Activated gamma-delta T cell treated with anti-CD3 and anti-CD28 coated beads, Interleukin-2, amount 50 U/mL, for 16 hours (primary cell): Measurements from ENCODE around the gene UPK3BL2.
"Not testable (repeated sequence)": the region's sequence is repeated elsewhere in the genome, so short reads cannot be mapped to it uniquely, and the experiment has no call there.

Experiments
- DNase-seq: peaks from one replicate; pipeline ENCODE4 v3.0.0-alpha.2; 2020; ENCODE audit warnings: low read depth

UPK3BL2 gene

GRCh38 chr7:102531583-102531982, 11.9 kb downstream of the UPK3BL2 start:
- DNase-seq = not testable (repeated sequence)

DNA sequence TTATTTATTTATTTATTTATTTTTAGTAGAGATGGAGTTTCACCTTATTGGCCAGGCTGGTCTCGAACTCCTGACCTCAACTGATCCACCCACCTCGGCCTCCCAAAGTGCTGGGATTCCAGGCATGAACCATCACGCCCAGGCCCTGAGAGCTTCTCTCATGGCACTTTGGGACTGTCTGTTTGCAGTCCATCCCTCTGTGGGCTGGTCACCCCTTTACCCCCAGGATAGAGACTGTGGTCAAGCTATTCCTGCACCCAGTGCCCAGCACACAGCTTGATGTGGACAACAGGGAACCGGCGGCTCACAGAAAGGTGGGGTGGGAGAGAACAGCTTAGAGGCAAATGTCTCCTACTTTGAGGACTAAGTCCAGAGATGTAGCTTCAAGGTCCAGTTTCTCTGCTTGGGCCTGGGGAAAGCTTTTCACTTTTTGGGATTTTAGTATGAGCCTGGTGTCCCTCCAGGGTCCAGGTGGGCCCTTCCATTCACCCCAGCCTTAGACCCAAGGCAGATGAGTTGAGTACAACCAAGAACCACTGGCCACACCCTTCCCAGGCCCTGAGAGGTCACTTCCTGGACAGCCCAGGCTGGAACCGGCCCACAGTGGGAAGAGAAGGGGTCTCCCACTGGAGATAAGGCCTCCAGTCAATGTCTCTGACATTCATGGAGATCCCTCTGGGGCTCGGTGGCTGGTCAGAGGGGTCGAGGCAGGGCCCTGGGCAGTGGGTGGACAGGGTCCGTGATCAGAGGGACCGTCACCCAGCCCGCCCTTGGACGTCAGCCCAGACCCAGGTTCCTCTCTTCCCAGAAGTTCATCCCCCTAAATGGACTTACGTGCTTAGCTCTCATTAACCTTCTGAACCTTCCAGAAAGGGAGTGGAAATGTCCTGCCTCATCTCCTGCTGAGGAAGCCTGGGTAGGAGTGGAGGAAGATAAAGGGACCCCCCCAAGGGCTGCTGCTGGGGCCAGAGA, 15.4 kb downstream of the UPK3BL2 start:
- DNase-seq = not testable (repeated sequence)

- DNase-seq = not testable (repeated sequence)
These were observed 16.3 kb downstream of the UPK3BL2 start for GRCh38 chr7:102527182-102527581.

DNA sequence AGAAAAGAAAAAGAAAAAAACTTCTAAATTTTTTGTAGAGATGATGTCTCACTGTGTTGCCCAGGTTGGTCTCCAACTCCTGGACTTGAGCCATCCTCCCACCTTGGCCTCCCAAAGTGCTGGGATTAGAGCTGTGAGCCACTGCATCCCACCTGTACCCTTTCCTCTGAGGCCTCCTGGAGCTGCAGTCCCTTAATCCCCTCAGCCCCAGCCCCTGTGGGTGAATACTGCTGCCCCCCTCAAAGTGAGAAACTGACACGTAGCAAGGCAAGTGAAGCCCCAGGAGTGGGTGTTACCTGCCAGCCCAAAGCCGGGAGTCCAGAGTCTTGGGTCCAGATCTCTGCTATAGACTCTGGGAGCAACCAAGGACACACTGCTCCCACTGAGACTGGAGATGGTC, 18.7 kb downstream of the UPK3BL2 start:
- DNase-seq = not testable (repeated sequence)

GRCh38 chr7:102520797-102521196, 22.7 kb downstream of the UPK3BL2 start:
- DNase-seq = not testable (repeated sequence)

DNA sequence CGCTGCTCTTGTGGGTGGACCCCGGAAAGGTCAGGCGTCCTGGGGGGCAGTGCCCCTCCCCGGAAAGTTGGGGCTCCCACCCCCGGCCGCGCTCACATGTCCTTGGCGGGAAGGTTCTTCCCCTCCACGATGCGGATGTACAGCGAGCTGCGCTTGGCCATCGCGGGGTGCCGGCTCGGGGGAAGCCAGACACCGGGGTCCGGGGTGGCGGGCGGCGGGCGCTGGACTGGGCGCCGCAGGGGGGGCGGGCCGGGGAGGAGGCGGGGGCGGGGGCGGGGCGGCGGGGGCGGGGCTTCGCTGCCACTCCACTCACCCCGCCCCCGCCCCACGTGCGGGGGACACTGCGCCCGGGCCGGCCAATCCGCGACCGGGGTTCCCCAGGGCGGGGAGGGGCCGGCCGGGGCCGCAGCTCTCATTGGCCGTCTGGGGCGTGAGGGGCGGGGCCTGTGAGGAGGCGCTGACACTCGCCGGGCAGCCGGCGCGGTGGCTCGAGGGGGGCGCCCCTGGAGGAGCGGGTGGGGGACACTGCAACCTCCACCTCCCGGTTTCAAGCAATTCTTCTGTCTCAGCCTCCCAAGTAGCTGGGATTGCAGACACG, 25.8 kb downstream of the UPK3BL2 start, which contains the start of gene RASA4B:
RASA4B (minus strand) TSS at position 228 of the 598 bp plus-strand sequence; CDS start at position 161, 67 bp downstream.
- DNase-seq = not testable (repeated sequence)

DNA sequence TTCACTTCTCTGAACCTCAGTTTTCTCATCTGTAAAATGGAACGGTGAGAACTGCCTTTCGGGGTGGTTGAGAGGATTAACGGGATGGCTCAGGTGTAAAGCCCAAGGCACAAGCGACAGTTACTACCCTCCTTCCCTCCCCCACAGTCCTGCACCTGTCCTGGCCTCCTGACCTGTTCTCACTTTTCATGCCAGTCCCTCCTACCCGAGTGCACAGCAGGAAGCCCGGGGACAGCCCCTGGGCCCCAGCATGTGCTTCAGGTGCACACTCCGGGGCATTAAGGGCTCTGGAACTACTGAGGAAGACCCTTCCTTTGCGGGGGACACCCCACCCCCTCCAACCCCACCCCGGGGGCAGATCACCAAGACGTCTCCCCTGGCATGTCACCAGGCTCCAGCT, 26.5 kb downstream of the UPK3BL2 start:
- not testable (repeated sequence) for DNase-seq

DNA sequence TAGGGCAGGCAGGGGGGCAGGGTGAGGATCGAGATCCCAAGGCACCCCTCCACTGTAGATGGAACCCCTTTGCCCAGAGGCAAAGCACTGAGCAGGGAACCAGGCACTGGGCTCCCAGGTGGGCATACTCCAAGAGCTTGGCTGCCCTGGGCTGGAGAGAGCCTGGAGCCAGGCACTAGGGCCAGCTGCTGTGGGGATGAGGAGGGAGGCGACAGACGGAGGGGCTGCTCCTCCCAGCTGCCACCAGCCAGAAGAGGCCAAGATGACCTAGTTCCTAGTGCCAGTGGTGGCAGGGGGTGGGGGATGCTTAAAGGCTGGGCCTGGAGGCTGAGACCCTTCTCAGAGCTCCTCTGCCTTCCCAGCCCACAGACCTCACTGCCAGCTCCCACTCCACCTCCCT, 27.6 kb downstream of the UPK3BL2 start:
- not testable (repeated sequence) for DNase-seq

DNA sequence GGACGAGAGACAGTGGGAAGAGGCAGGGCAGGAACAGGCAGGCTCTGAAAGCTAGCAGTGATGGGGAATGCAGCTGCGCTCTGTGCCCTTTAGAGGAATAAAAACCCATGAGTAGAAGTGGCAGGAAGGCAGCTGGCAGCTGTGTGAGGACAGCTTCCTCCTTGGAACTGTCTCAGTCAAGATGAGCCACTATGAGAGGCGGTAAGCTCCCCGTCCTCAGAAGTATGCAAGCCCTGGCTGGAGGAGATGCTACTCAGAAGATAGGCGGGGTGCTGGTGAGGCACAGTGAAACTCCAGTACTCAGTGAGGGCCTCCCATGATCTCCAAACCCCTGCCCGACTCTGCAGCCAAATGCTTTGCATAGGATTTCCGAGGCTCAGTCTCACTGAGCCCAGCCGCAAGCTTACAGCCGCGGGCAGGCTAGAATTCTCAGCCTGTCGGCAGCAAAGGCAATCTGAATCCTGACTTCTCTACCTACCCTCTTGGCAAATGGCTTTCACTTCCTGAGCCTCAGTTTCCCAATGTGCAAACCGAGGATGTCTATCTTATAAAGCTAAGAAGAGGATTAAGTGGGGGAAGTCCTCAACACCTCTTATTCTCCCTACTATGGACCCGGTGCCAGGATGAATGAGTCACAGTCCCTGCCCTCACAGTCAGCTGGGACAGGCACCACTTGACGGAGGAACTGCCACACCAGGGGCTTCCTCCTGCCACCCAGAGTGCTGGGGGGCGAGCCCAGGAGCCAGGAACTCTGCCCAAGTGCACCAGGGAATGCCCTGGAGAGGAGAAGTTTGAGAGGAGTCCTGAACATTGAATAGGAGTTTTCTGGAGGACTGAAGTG, 28.4 kb downstream of the UPK3BL2 start:
- not testable (repeated sequence) for DNase-seq

DNA sequence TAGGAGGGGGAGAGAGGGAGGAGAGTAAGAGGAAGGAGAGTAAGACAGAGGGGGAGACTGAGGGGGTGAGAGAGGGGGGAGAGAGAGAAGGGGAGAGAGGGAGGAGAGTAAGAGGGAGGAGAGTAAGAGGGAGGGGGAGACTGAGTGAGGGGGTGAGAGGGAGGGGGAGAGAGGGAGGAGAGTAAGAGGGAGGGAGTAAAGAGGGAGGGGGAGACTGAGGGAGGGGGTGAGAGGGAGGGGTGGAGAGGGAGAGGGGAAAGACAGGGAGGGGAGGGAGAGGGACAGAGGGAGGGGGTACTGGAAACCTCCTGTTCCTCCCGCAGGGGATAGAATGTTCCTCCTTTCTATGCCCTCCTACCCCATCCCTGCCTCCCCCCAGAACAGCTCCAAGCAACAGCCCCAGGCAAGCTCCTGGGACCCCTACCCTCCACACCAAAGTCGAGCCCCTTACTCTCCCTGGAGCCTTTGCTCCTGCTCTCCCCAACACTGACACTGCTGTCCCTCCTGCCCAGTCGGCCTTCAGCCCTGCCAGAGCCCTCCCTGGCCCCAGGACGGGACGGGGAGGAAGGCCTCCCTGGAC, 30.8 kb downstream of the UPK3BL2 start:
- DNase-seq = not testable (repeated sequence)

DNA sequence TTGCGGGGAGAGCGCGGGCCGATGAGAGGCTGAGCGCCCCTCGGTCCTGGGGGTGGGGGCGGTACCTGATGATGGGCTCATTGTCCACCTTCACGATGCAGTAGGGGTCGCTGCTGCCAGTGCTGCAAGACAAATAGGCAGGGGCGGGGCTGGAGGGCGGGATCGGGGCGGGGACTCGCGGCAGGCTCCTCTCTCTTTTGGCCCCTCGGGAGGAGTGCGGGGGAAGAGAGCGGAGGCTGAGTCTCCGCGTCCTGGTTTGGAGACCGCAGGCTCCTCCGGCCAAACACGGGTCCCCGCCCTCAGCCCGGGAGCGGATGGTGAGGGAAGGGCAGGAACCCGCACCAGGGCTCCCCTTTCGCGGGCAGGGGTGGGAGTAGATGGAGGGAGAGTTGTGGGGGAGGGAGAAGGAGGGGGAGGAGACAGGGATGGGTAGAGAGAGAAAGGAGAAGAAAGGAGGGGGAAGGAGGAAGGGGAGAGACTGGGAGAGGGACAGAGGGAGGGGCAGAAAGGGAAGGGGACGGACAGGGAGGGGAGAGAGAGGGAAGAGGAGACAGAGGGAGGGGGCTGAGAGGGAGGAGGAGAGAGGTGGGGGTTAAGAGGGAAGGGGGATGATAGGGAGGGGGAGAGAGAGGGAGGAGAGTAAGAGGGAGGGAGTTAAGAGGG, 31.5 kb downstream of the UPK3BL2 start:
- DNase-seq = not testable (repeated sequence)

DNA sequence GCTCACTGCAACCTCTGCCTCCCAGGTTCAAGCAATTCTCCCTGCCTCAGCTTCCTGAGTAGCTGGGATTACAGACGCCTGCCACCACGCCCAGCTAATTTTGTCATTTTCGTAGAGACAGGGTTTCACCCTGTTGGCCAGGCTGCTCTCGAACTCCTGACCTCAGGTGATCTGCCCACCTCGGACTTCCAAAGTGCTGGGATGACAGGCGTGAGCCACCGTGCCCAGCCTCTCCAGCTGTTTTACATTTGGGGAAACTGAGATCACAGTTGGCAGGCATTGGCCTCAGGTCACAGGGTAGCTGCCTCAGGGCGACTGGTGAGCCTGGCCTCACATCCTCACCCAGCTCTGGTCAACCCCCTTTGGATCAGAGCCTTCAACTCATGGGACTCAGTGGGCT, 32.9 kb downstream of the UPK3BL2 start:
- DNase-seq = not testable (repeated sequence)

GRCh38 chr7:102507410-102508088, 35.9 kb downstream of the UPK3BL2 start:
- not testable (repeated sequence) for DNase-seq

DNA sequence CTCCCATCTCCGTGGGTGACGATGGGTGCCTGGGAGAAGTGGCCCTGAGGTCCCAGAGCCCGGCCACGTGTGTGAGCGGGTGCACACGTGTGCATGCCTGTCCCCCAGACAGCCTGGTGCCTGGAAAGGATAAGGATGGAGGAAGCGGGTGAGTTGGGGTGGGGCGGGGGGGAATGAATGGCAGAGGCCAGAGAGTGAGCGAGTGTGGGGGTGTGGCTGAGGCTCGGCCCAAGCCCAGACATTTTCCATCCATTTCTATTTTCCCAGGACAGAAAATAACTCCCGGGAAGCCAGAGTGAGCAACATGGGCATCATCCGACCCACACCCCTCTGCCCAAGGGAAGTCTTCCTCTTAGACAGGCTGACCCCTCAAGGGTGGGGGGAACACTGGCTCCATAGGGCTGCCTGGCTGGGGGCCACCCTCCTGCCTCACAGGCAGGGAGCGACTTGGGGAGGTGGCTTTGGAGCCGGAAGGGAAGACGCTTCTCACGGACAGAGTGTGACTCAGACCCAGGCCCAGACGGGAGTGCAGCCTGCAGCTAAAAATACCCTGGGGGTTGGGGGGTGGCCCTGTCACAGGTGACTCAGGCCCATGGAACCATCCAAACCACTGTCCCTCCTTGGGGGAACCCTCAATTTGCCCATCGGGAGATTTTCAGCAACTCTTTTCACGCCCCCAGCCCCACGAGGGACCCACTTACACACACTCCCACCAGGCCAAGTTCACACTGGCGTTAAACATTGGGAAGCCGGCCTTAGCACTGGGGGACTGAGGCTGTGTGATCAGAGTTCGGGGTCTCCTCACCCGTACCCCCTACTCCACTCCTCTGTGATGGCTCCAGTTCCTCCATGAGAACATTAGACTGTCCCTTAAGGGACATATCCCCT, 38.0 kb downstream of the UPK3BL2 start:
- not testable (repeated sequence) for DNase-seq

GRCh38 chr7:102503141-102503540, 40.4 kb downstream of the UPK3BL2 start:
- DNase-seq = not testable (repeated sequence)

- not testable (repeated sequence) for DNase-seq
These were observed 45.2 kb downstream of the UPK3BL2 start for GRCh38 chr7:102498321-102498720.

DNA sequence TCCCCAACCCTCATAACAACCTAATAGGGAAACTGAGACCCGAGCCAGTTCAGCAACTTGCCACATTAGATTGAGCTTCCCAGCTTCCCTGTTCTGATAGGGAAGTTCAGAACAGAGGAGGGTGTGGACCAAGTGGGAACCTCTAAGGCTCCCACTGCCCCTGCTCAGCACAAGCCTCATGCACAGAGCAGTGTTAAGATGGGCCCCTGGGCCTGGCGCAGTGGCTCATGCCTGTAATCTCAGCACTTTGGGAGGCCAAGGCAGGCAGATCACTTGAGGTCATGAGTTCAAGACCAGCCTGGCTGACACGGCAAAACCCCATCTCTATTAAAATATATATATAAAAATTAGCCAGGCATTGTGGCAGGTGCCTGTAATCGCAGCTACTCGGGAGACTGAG, 46.2 kb downstream of the UPK3BL2 start:
- DNase-seq = not testable (repeated sequence)

GRCh38 chr7:102496861-102497260, 46.6 kb downstream of the UPK3BL2 start:
- DNase-seq = not testable (repeated sequence)

- not testable (repeated sequence) for DNase-seq
These were observed 48.9 kb downstream of the UPK3BL2 start for GRCh38 chr7:102494473-102495149.
